ENCODE data around the gene PLCL1.

- TF ChIP-seq CTCF (IDR thresholded peaks at IDR 0.05 in 8 of 11, conservative IDR thresholded peaks at IDR 0.05 in 3 of 11) = no peak
- no peak for TF ChIP-seq POLR2A (IDR thresholded peaks at IDR 0.05)
Observed at GRCh38 chr2:197929008-197929885, 124.9 kb downstream of the PLCL1 start.
